ENCODE measurements around the gene ELL. TPM values are rescaled to one million over a fixed set of nuclear protein-coding genes. Genes with fewer than 3 reads are reported as not detected.
A peak's percentile ranks its signal among the peaks of the same experiment; 100 is the strongest.

Gene ELL
- total and polyA plus RNA-seq, 9 of the 15 experiments (the other 6 are each of a cell fraction or from before 2014, with no cell fraction given): 0.24 to 22.5 (median 4.1) TPM

- peak overlapping the region; percentile 90 to 93 for H3K9ac ChIP-seq (ENCODE audit: insufficient read depth in 1 of 2, low read depth in 2 of 2, low read length in 2 of 2)
- CTCF ChIA-PET (ENCODE audit: low intra/inter-chr PET ratio): no interaction called here
- peak; percentile 55; the same call in 1 of the 2 replicates for TF ChIP-seq PHF8 (IDR thresholded peaks at IDR 0.05; ENCODE audit: borderline replicate concordance, low read length)
- TF ChIP-seq, protein P1, sequence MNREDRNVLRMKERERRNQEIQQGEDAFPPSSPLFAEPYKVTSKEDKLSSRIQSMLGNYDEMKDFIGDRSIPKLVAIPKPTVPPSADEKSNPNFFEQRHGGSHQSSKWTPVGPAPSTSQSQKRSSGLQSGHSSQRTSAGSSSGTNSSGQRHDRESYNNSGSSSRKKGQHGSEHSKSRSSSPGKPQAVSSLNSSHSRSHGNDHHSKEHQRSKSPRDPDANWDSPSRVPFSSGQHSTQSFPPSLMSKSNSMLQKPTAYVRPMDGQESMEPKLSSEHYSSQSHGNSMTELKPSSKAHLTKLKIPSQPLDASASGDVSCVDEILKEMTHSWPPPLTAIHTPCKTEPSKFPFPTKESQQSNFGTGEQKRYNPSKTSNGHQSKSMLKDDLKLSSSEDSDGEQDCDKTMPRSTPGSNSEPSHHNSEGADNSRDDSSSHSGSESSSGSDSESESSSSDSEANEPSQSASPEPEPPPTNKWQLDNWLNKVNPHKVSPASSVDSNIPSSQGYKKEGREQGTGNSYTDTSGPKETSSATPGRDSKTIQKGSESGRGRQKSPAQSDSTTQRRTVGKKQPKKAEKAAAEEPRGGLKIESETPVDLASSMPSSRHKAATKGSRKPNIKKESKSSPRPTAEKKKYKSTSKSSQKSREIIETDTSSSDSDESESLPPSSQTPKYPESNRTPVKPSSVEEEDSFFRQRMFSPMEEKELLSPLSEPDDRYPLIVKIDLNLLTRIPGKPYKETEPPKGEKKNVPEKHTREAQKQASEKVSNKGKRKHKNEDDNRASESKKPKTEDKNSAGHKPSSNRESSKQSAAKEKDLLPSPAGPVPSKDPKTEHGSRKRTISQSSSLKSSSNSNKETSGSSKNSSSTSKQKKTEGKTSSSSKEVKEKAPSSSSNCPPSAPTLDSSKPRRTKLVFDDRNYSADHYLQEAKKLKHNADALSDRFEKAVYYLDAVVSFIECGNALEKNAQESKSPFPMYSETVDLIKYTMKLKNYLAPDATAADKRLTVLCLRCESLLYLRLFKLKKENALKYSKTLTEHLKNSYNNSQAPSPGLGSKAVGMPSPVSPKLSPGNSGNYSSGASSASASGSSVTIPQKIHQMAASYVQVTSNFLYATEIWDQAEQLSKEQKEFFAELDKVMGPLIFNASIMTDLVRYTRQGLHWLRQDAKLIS (CRISPR knock-in tag; IDR thresholded peaks at IDR 0.05): no peak
- TF ChIP-seq RBM14 (IDR thresholded peaks at IDR 0.05; ENCODE audit: borderline replicate concordance, insufficient read depth, low read depth, low read length): no peak; the same call in 1 of the 2 replicates
- 0 out of 2 replicates have a peak, but pooled peaks have one; percentile 67 for TF ChIP-seq ELK3 (CRISPR knock-in tag; IDR thresholded peaks at IDR 0.05)
- TF ChIP-seq RBBP5 (IDR thresholded peaks at IDR 0.05; ENCODE audit: borderline replicate concordance, insufficient read depth, low read length, poor library complexity, severe bottlenecking): no peak
- peak in 1 of 2 experiments; percentile 33; a peak in 1 of 4 replicates for TF ChIP-seq TRIM24 (IDR thresholded peaks at IDR 0.05)
- TF ChIP-seq ZNF197 (CRISPR knock-in tag; IDR thresholded peaks at IDR 0.05; ENCODE audit: low read depth): no peak
- TF ChIP-seq POLR2H (tag; IDR thresholded peaks at IDR 0.05; ENCODE audit: low read depth): no peak; the same call in 1 of the 2 replicates
- no peak for TF ChIP-seq RUNX1 (IDR thresholded peaks at IDR 0.05; ENCODE audit: low read depth)
- no peak for TF ChIP-seq PRPF4 (IDR thresholded peaks at IDR 0.05; ENCODE audit: insufficient read depth, low read depth, low read length, poor library complexity, severe bottlenecking)
- peak; percentile 69; the same call in 1 of the 2 replicates for TF ChIP-seq CREB3L1 (IDR thresholded peaks at IDR 0.05; ENCODE audit: borderline replicate concordance, low read depth)
- TF ChIP-seq CBX8 (IDR thresholded peaks at IDR 0.05; ENCODE audit: borderline replicate concordance, extremely low read depth, low read depth, low read length, poor library complexity, severe bottlenecking): no peak
These were observed 104.4 kb downstream of the ELL start for GRCh38 chr19:18417250-18418028.

More at GRCh38 chr19:18417250-18418028, 104.4 kb downstream of the ELL start:
- no peaks in the 10 kb centered on the region for H3K9me3 ChIP-seq (replicated peaks; ENCODE audit: control insufficient read depth, insufficient read depth, low read depth, low read length)
- intact Hi-C loops (cut with micrococcal nuclease): loop anchor here (5.0 kb wide), 1 partner anchor 215 kb away; the partner anchor contains the start of gene RAB3A
- peak overlapping the region; percentile 97 for H3K27ac ChIP-seq (ENCODE audit: extremely low read depth, low read depth, low read length)
- peak overlapping the region; percentile 88 for H3K4me2 ChIP-seq (ENCODE audit: insufficient read depth, low read length)
- DNase-seq (ENCODE audit: extremely low read depth in 1 of 4, low spot score in 3 of 4) (peak; percentile 79 to 94 (median 85)), FAIRE-seq (no peak), ATAC-seq (peak; percentile 74)
- no peaks in the 10 kb centered on the region for H3K27me3 ChIP-seq (ENCODE audit: control insufficient read depth in 2 of 2, insufficient read depth in 2 of 2, low read length in 2 of 2)
- POLR2A ChIA-PET: interaction anchor here (0.6 to 11.1 kb wide), 11 partner anchors 11 to 646 kb away, joined by 3 to 244 read pairs (median 3); partner anchors contain the start of genes GDF15, JUND and SLC25A42
- H3K4me1 ChIP-seq (replicated peaks in 1 of 2; ENCODE audit: control insufficient read depth in 2 of 2, insufficient read depth in 2 of 2, low read length in 2 of 2): peaks cover 51 to 91% of the 10 kb centered on the region in 2 experiments
- no TSS peak for BruUV-seq (replicated peaks)
- peak overlapping the region; percentile 60 for H3K4me3 ChIP-seq
- H3K36me3 ChIP-seq (ENCODE audit: control insufficient read depth, insufficient read depth, low read length): peaks cover 12% of the 10 kb centered on the region; the same call in 1 of the 3 replicates
- peaks cover 47% of the 10 kb centered on the region for H3K79me2 ChIP-seq (ENCODE audit: control insufficient read depth, insufficient read depth, low read length)
- H3K9me1 ChIP-seq (ENCODE audit: control insufficient read depth, insufficient read depth, low read length): no peaks in the 10 kb centered on the region
- peaks cover 10% of the 10 kb centered on the region; the same call in 1 of the 2 replicates for H4K20me1 ChIP-seq (replicated peaks; ENCODE audit: control insufficient read depth, insufficient read depth, low read length)
- 0% methylated on average over 29 of the region's 53 CpGs for WGBS (ENCODE audit: insufficient coverage, low coverage, missing lambda C conversion rate)
- peak overlapping the region; percentile 92 for H2AFZ ChIP-seq (ENCODE audit: low read depth, low read length)
- in situ Hi-C loops (cut with MboI): loop anchor here (10.0 kb wide), 1 partner anchor 323 kb away; the partner anchor contains the start of gene MAST3
